Fibroblast of mammary gland (primary cell): Measurements from ENCODE around the gene CDH23.
A peak's percentile ranks its signal among the peaks of the same experiment; 100 is the strongest.

Source experiments
- DNase-seq: peaks from one replicate; pipeline ENCODE4 v3.0.0-alpha.2; 2010; ENCODE audit warnings: low read depth
- H3K4me3 ChIP-seq: 2 replicates; pipeline ENCODE4 v1.5.1; 2011; ENCODE audit warnings: low read depth, mild to moderate bottlenecking, low read length, moderate library complexity; ENCODE audit not compliant: control insufficient read depth
- CTCF ChIP-seq: conservative IDR thresholded peaks from 2 replicates; pipeline ENCODE4 v1.5.1; 2011; ENCODE audit warnings: low read depth, low read length, inconsistent platforms; ENCODE audit not compliant: control insufficient read depth, insufficient read depth

Gene CDH23

GRCh38 chr10:71811351-71811750, 414.6 kb downstream of the CDH23 start:
- DNase-seq = no peak
- no peak for TF ChIP-seq CTCF
- H3K4me3 ChIP-seq = no peak overlapping the region

- peak; percentile 33 for DNase-seq
- peak; percentile 77 for TF ChIP-seq CTCF
- H3K4me3 ChIP-seq = no peak overlapping the region
These were observed 415.5 kb downstream of the CDH23 start for GRCh38 chr10:71812016-71812912.

- TF ChIP-seq CTCF = no peak
- DNase-seq = no peak
- H3K4me3 ChIP-seq = no peak overlapping the region
These were observed 416.3 kb downstream of the CDH23 start for GRCh38 chr10:71812913-71813590.

- no peak for DNase-seq
- no peak overlapping the region for H3K4me3 ChIP-seq
- TF ChIP-seq CTCF = no peak
These were observed 418.2 kb downstream of the CDH23 start for GRCh38 chr10:71814922-71815411.

GRCh38 chr10:71815515-71816130, 418.9 kb downstream of the CDH23 start:
- no peak for DNase-seq
- H3K4me3 ChIP-seq = no peak overlapping the region
- TF ChIP-seq CTCF = no peak

GRCh38 chr10:71816421-71816851, 419.7 kb downstream of the CDH23 start:
- no peak for TF ChIP-seq CTCF
- no peak overlapping the region for H3K4me3 ChIP-seq

More at GRCh38 chr10:71816421-71816851, 419.7 kb downstream of the CDH23 start:
- DNase-seq = no peak
